HepG2 (cell line): ENCODE data around the gene SPSB2. TPM values are rescaled to one million over a fixed set of nuclear protein-coding genes. Genes with fewer than 3 reads are reported as not detected.
A peak's percentile ranks its signal among the peaks of the same experiment; 100 is the strongest.

Source experiments
- ARNT ChIP-seq: fragments of 450-650 bp; IDR thresholded peaks from 2 replicates; pipeline ENCODE4 v1.6.1; 2017
- BATF2 ChIP-seq: sonication (generic); formaldehyde crosslinking; IDR thresholded peaks from 2 replicates; pipeline ENCODE4 v1.8.0; 2022; ENCODE audit warnings: mild to moderate bottlenecking, missing genetic modification reagents, moderate library complexity
- FOSL2 ChIP-seq: sonication (generic); formaldehyde crosslinking; IDR thresholded peaks from 2 replicates; pipeline ENCODE4 v1.4.0; 2020; ENCODE audit warnings: missing genetic modification reagents
- HCFC1 ChIP-seq: fragments of 150-350 bp; IDR thresholded peaks from 2 replicates; pipeline ENCODE4 v1.6.1; 2014; ENCODE audit warnings: low read depth, low read length
- JDP2 ChIP-seq: sonication (generic); formaldehyde crosslinking; IDR thresholded peaks from 2 replicates; pipeline ENCODE4 v1.8.1; 2022; ENCODE audit warnings: missing genetic modification reagents, borderline replicate concordance
- KAT7 ChIP-seq: IDR thresholded peaks from 2 replicates; pipeline ENCODE4 v1.6.1; 2018; ENCODE audit warnings: borderline replicate concordance, missing compliant biosample characterization
- MLLT10 ChIP-seq: sonication (generic); formaldehyde crosslinking; IDR thresholded peaks from 2 replicates; pipeline ENCODE4 v1.4.0; 2020; ENCODE audit warnings: missing genetic modification reagents
- NFIB ChIP-seq: sonication (generic); formaldehyde crosslinking; IDR thresholded peaks from 2 replicates; pipeline ENCODE4 v1.9.0; 2021; ENCODE audit warnings: missing genetic modification reagents, mild to moderate bottlenecking, borderline replicate concordance
- PAX8 ChIP-seq: sonication (generic); formaldehyde crosslinking; IDR thresholded peaks from 2 replicates; pipeline ENCODE4 v1.8.0; 2022; ENCODE audit warnings: mild to moderate bottlenecking, missing genetic modification reagents, borderline replicate concordance
- PCBP2 ChIP-seq: fragments of 200-400 bp; formaldehyde crosslinking; optimal IDR thresholded peaks from 2 replicates; pipeline ENCODE3; 2018; ENCODE audit warnings: low read length, low read depth; ENCODE audit not compliant: poor library complexity, severe bottlenecking
- TBL1XR1 ChIP-seq: fragments of 150-350 bp; IDR thresholded peaks from 2 replicates; pipeline ENCODE4 v1.6.1; 2014; ENCODE audit warnings: borderline replicate concordance, low read length; ENCODE audit not compliant: partially characterized antibody
- TCF12 ChIP-seq, 2 experiments: fragments of 450-650 bp in 1 of 2; sonication (generic) in 1 of 2; formaldehyde crosslinking in 1 of 2; IDR thresholded peaks; 2 replicates each; pipeline versions ENCODE4 v1.6.1 to v1.8.0; 2017 to 2022; ENCODE audit warnings: antibody characterized with exemption in 1 of 2, mild to moderate bottlenecking in 1 of 2, missing genetic modification reagents in 1 of 2, moderate library complexity in 1 of 2
- UBTF ChIP-seq: sonication (generic); formaldehyde crosslinking; IDR thresholded peaks from 2 replicates; pipeline ENCODE4 v1.4.0; 2020; ENCODE audit warnings: mild to moderate bottlenecking, missing genetic modification reagents
- ZMYM3 ChIP-seq: sonication (generic); formaldehyde crosslinking; IDR thresholded peaks from 2 replicates; pipeline ENCODE4 v1.5.1; 2020; ENCODE audit warnings: mild to moderate bottlenecking, missing genetic modification reagents
- ZNF143 ChIP-seq: sonication (generic); formaldehyde crosslinking; IDR thresholded peaks from 2 replicates; pipeline ENCODE4 v1.4.0; 2020; ENCODE audit warnings: missing genetic modification reagents
- ZNF253 ChIP-seq: sonication (generic); formaldehyde crosslinking; IDR thresholded peaks from 2 replicates; pipeline ENCODE4 v1.8.0; 2022; ENCODE audit warnings: mild to moderate bottlenecking, missing genetic modification reagents, borderline replicate concordance
- ZNF274 ChIP-seq: sonication (generic); formaldehyde crosslinking; IDR thresholded peaks from 2 replicates; pipeline ENCODE4 v1.5.1; 2020; ENCODE audit warnings: mild to moderate bottlenecking, missing genetic modification reagents
- ZNF512B ChIP-seq: sonication (generic); formaldehyde crosslinking; IDR thresholded peaks from 2 replicates; pipeline ENCODE4 v1.5.1; 2020; ENCODE audit warnings: missing genetic modification reagents, mild to moderate bottlenecking, borderline replicate concordance
- ZNF552 ChIP-seq: sonication (generic); formaldehyde crosslinking; IDR thresholded peaks from 2 replicates; pipeline ENCODE4 v1.9.0; 2022; ENCODE audit warnings: missing genetic modification reagents, mild to moderate bottlenecking, borderline replicate concordance
- ZNF678 ChIP-seq: sonication (generic); formaldehyde crosslinking; IDR thresholded peaks from 2 replicates; pipeline ENCODE4 v1.4.0; 2020; ENCODE audit warnings: mild to moderate bottlenecking, missing genetic modification reagents
- ZNF768 ChIP-seq: sonication (generic); formaldehyde crosslinking; IDR thresholded peaks from 2 replicates; pipeline ENCODE4 v1.4.0; 2020; ENCODE audit warnings: missing genetic modification reagents
- ZSCAN22 ChIP-seq: sonication (generic); formaldehyde crosslinking; IDR thresholded peaks from 2 replicates; pipeline ENCODE4 v1.4.0; 2020; ENCODE audit warnings: mild to moderate bottlenecking, missing genetic modification reagents
- polyA plus RNA-seq, 8 experiments: library from polyadenylated mRNA; depleted of rRNA in 3 of 8; stranded (reverse) in 7 of 8; unstranded in 1 of 8; fragments of >200 nt; fragmentation: Illumina TruSeq in 4 of 8; extraction: Trizol in 4 of 8; gene quantifications; 2 replicates each; pipeline versions ENCODE4 v1.2.1 to v1.2.3, GENCODE V29; 2011 to 2016; ENCODE audit warnings: low read depth in 4 of 8, missing spikeins in 1 of 8, mixed read lengths in 1 of 8; ENCODE audit not compliant: insufficient read depth in 1 of 8
- total RNA-seq, 5 experiments: library from RNA; depleted of rRNA; stranded (reverse); fragments of >200 nt; fragmentation: Illumina TruSeq; extraction: Trizol; gene quantifications; 2 replicates each; pipeline ENCODE4 v1.2.3, GENCODE V29; 2016; ENCODE audit warnings: low read depth in 1 of 5
- TF ChIP-seq, protein P1 (sequence below): sonication (generic); formaldehyde crosslinking; conservative IDR thresholded peaks from 2 replicates; pipeline ENCODE4 v1.4.0; 2020; ENCODE audit warnings: missing genetic modification reagents

The SPSB2 gene
- total and polyA plus RNA-seq, 2 of the 13 experiments (the other 11 are each of a cell fraction or from before 2014, with no cell fraction given) = 2.0 to 6.2 TPM

DNA sequence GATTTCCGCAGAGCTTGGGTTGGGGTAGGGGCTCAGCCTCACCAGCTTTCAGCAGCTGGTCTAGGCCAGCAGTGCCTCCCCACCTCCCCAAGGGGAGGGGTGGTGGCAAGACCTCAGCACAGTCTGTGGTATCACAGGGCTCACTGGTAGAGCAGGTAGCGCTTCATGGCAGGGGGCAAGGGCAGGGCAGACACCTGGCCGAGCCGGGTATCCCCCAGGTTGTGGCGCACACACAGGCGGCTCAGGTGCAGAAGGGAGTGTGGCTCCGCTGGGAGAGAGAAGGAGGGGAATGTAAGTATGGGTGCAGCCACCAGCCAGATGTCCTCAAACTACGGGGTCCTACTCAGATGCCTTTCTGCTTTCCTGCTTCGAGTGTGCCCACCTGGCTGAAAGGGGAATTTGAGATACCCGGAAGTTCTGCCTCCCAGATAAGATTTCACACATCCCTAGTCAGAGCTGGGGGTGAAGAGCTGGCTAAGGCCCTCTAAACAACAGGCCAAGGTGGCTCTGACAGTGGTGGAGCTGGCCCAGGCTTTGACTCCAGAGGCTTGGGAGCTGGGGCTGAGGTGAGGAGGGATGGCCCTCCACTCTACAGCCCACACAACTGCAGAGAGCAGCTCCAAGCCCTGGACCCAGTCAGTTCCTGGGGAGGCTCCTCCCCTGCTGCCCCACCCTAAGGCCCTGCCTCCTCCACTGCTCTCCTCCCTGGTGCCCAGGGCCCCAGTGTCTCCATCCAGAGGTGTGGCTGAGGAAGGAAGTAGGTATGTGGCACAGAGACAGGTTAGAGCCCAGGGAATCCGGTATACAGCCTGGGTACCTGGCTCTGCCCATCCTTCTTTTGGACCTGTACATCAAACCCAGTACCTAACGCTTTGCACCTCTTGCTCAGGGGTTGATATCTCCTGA is 1.8 kb downstream of the SPSB2 start (continued):
- TF ChIP-seq UBTF (CRISPR knock-in tag) = no peak; the same call in 1 of the 2 replicates
- no peak for TF ChIP-seq ZMYM3 (CRISPR knock-in tag)
- no peak for TF ChIP-seq PAX8 (CRISPR knock-in tag)
- no peak for TF ChIP-seq ZNF274 (CRISPR knock-in tag)
- TF ChIP-seq, protein P1, sequence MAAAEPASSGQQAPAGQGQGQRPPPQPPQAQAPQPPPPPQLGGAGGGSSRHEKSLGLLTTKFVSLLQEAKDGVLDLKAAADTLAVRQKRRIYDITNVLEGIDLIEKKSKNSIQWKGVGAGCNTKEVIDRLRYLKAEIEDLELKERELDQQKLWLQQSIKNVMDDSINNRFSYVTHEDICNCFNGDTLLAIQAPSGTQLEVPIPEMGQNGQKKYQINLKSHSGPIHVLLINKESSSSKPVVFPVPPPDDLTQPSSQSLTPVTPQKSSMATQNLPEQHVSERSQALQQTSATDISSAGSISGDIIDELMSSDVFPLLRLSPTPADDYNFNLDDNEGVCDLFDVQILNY = no peak
- 0 out of 2 replicates have a peak, but pooled peaks have one; percentile 12 for TF ChIP-seq BATF2 (CRISPR knock-in tag)
- TF ChIP-seq ZNF768 = no peak
- no peak for TF ChIP-seq ZNF253 (CRISPR knock-in tag)
- TF ChIP-seq TBL1XR1 = no peak
- TF ChIP-seq KAT7 = no peak
- no peak for TF ChIP-seq TCF12 (IDR thresholded peaks at IDR 0.05)
- 0 out of 2 replicates have a peak, but pooled peaks have one; percentile 11 for TF ChIP-seq TCF12 (CRISPR knock-in tag; IDR thresholded peaks at IDR 0.05)
- no peak for TF ChIP-seq HCFC1
- no peak for TF ChIP-seq ZNF143 (CRISPR knock-in tag)
- no peak for TF ChIP-seq ZNF678 (CRISPR knock-in tag)
- no peak for TF ChIP-seq ZNF512B
- TF ChIP-seq NFIB (CRISPR knock-in tag) = no peak
- peak; percentile 3; the same call in 1 of the 2 replicates for TF ChIP-seq FOSL2 (CRISPR knock-in tag)
- no peak for TF ChIP-seq ARNT
- no peak for TF ChIP-seq ZNF552 (CRISPR knock-in tag)
- no peak for TF ChIP-seq ZSCAN22 (CRISPR knock-in tag)
- TF ChIP-seq MLLT10 = no peak
- no peak for TF ChIP-seq PCBP2
- no peak for TF ChIP-seq JDP2
